HG02840 (cell line): Measurements from ENCODE around the gene DENND10.
"Not testable (repeated sequence)": the region's sequence is repeated elsewhere in the genome, so short reads cannot be mapped to it uniquely, and the experiment has no call there.

Experiments
- ATAC-seq: cut with Tn5 transposase; IDR thresholded peaks from one replicate; pipeline ENCODE4 v1.9.1; 2021; ENCODE audit warnings: mild to moderate bottlenecking, moderate library complexity, moderate number of reproducible peaks; ENCODE audit not compliant: unreplicated experiment, low FRiP score

Gene DENND10

DNA sequence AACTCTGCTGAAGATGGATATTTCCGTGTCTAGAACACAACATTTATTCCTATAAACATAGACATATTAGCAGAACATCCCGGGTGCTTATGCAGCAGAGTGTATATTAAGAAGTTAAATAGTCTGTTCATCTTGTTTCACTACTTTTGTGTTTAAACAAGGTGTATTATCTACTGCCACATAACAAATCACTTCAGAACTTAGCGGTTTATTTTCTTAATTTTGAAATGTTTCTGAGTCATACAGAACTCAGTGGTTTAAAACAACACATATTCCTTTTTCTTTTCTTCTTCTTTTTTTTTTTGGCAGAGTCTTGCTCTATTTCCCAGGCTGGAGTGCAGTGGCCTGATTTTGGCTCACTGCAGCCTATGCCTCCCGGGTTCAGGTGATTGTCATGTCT is 25.8 kb downstream of the DENND10 start:
- no peak for ATAC-seq

- ATAC-seq: no peak
Measured at GRCh38 chr10:119131512-119132240, 27.8 kb downstream of the DENND10 start.

GRCh38 chr10:119132521-119133345 is 28.8 kb downstream of the DENND10 start:
- ATAC-seq: no peak

DNA sequence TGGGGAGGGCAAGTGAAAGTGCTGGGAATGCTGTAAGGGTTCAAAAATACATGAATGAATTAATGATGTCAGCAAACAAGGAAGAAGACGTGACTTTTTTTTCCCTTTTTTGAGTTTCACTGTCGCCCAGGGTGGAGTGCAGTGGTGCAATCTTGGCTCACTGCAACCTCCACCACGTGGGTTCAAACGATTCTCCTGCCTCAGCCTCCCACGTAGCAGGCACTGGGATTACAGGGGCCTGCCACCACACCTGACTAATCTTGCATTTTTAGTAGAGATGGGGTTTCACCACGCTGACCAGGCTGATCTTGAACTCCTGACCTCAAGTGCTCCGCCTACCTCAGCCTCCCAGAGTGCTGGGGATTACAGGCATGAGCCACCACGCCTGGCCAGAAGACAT is 30.0 kb downstream of the DENND10 start:
- ATAC-seq: no peak

- ATAC-seq: no peak
Measured at GRCh38 chr10:119135513-119135881, 31.6 kb downstream of the DENND10 start.

- no peak for ATAC-seq
Measured at GRCh38 chr10:119136084-119136483, 32.2 kb downstream of the DENND10 start.

DNA sequence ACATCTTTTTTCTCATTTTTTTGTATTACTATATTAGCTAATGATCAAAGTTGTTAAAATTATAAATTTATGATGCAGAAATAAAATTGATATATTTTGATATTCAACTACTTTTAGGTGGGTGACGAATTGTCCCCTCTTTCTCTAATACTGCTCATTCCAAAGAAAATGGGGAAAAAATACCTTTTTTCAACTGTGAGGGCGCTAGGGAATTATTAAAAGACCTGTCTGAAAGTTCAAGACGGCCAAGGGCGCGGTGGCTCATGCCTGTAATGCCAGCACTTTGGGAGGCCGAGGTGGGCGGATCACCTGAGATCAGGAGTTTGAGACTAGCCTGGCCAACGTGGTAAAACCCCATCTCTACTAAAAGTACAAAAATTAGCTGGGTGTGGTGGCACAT is 34.0 kb downstream of the DENND10 start:
- ATAC-seq: not testable (repeated sequence)

DNA sequence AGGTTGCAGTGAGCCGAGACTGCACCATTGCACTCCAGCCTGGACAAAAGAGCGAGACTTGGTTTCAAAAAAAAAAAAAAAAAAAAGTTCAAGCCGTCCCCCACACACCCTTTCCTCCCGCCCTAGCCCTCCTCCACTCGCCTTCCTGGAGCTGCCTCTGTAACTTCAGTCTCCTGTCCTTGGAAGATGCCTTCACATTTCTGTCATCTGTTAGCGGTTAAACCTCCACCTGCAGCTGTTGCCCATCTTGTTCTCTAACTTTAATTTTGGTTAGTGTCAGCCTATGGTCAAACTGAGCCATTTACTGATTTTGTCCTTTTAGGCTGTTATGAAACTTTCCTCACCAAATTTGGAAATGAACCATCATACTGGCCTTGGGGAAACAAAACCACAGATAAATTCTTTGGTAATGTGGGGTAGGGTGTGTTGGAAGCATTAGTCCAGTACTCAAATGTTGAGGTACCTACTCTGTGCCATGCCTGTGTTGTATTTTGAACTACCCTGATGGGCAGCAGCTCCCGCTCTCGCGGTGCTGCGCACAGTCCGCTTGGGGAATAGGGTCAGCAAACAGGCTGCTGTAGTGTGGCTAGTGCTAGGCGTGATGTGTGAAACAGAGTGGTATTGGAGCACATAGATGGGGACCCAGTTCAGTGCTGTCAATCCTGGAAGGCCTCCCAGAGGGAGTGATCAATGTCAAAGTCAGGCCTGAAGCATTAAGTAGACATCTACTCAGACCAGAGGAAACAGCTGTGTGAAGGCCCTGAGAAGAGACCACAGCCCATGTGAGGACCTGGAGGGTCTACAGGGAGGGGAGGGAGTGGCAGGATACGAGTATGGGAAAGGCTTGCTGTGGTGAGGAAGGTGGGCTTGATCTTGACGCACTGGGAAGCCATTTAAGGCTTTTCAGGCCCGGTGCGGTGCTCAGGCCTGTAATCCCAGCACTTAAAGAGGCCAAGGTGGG is 34.7 kb downstream of the DENND10 start:
- no peak for ATAC-seq

- no peak for ATAC-seq
Measured at GRCh38 chr10:119139464-119140067, 35.7 kb downstream of the DENND10 start.

- no peak for ATAC-seq
Measured at GRCh38 chr10:119140603-119141245, 36.8 kb downstream of the DENND10 start.

DNA sequence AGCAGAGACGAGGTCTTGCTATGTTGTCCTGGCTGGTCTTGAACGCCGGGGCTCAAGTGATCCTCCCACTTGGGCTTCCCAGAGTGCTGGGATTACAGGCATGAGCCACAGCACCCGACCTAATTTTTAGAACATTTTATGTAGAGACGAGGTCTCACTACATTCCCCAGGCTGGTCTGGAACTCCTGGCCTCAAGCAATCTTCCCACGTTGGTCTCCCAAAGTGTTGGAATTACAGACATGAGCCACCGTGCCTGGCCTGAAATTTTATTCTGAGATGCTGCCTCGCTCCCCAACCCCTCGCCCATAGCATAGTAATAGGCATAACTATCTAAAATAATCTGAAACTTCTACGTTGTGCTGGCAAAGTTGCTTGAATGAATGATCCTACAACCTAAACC is 39.7 kb downstream of the DENND10 start:
- ATAC-seq: no peak

DNA sequence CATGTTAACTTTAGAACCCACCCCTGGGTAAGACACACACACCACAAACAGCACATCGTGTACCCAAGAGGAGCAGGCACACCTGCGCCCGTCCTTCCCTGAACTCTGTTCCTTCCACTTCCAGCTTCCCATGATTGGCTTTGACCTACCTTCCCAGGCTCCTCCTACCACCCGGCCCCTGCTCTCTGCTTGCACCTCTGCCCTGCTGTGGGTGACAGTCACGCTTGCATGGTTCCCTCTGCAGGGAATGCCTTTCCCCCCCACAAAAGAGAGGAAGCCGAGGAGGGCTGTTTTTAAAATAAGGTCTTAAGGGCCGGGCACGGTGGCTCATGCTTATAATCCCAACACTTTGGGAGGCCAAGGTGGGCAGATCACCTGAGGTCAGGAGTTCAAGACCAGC is 45.2 kb downstream of the DENND10 start:
- ATAC-seq: no peak

DNA sequence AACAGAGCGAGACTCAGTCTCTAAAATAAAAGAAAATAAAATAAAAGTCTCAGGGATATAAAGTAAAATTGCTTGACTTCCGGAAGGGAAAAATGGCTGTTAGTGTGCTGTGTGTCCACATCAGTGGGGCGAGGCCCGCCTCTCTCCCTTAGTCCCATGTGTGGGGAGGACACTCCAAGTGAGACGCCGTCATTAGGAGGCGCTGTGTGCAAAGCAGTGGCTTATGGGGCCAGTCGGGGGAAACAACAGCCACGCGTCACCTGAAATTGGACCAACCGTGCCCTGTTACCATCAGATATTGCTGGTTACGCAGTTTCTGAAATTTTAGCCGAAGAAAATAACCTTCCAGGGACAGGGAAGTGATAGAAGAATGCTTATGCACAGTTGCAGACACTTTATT is 45.8 kb downstream of the DENND10 start:
- no peak for ATAC-seq

GRCh38 chr10:119151601-119152000 is 47.7 kb downstream of the DENND10 start:
- not testable (repeated sequence) for ATAC-seq

GRCh38 chr10:119153041-119153440 is 49.1 kb downstream of the DENND10 start:
- no peak for ATAC-seq

DNA sequence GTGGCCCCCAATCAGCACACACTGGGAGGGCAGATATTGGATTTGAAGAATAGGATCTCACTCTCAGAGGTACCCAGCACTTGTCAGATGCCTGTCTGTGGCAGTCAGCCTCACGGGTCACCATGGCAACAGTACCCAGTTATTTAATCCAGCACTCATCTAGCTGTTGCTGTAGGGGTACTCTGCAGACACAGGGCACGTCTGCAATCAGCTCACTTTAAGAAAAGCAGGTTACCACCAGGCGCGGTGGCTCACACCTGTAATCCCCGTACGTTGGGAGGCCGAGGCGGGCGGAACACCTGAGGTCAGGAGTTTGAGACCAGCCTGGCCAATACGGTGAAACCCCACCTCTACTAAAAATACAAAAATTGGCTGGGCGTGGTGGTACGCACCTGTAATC is 49.7 kb downstream of the DENND10 start:
- no peak for ATAC-seq

- no peak for ATAC-seq
Measured at GRCh38 chr10:119159332-119159731, 55.4 kb downstream of the DENND10 start.

GRCh38 chr10:119161680-119162451 is 58.0 kb downstream of the DENND10 start:
- ATAC-seq: no peak

GRCh38 chr10:119162452-119163092 is 58.7 kb downstream of the DENND10 start:
- no peak for ATAC-seq
